ENCODE results near the gene MYO1E.

- TF ChIP-seq EZH2 (IDR thresholded peaks at IDR 0.05; ENCODE audit: low read length, unreplicated experiment) (no peak), CTCF (conservative IDR thresholded peaks at IDR 0.05; ENCODE audit: low read depth, low read length) (no peak), EZH2phosphoT487 (IDR thresholded peaks at IDR 0.05; ENCODE audit: borderline replicate concordance, low read length) (no peak)
These were observed 267.5 kb downstream of the MYO1E start, which contains the start of gene CCNB2 for GRCh38 chr15:59104912-59105732.
